Gastroesophageal sphincter (tissue), 3 donors: ENCODE measurements around the gene NAGPA.

Experiments
- EP300 ChIP-seq: sonication (generic); formaldehyde crosslinking; IDR thresholded peaks from one replicate; pipeline ENCODE4 v1.6.1; 2017; ENCODE audit warnings: antibody characterized with exemption, mild to moderate bottlenecking
- POLR2A ChIP-seq, 2 donors: fragments of 450-650 bp; IDR thresholded peaks; one replicate each; pipeline ENCODE4 v1.6.1; 2017; ENCODE audit warnings: antibody characterized with exemption in 2 of 2, mild to moderate bottlenecking in 2 of 2, moderate library complexity in 1 of 2
- TF ChIP-seq, protein P1 (sequence below), 4 experiments: fragments of 200-600 bp in 2 of 4; fragments of 450-650 bp in 2 of 4; sonication (generic) in 1 of 4; IDR thresholded peaks; one replicate each; pipeline ENCODE4 v1.5.1; 2017 to 2019; ENCODE audit warnings: antibody characterized with exemption in 4 of 4, mild to moderate bottlenecking in 2 of 4, moderate library complexity in 2 of 4

DNA sequence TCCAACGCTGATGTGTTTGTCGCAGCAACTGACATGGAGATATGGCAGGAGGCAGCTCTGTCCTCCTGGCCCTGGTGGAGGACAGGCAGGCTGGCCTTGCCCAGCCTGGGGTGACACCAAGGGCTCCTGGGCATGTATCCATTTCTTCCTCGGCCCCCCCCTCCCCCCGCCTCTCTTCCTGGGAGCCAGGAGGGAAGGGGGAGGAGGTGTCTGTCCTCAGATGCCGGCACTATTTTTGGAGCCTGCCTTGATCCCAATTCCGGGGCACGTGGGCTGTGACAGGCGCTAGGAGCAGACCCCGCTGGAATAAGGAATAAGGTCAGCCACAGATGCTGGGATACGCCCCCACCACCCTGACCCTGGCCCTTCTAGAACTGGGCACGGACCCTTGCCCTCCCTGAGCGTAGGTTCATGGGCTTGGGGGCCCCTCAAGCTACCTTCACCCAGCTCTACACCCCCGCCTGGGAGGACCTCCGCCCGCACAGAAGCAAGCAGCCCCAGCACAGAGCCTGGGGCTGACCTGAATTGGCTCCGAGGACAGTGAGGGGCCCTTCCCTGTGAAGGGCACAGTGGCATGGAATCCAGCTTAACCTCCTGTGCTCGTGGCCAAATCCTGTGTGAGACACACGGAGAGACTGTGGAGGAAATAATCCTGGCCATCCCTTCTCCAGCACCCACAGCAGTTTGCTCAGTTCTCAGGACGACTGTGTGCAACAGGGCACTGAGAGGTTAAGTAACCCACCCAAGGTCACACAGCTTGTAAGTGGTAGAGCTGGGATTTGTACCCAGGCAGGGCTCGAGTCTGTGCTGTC, 51.5 kb downstream of the NAGPA start:
- TF ChIP-seq, protein P1, sequence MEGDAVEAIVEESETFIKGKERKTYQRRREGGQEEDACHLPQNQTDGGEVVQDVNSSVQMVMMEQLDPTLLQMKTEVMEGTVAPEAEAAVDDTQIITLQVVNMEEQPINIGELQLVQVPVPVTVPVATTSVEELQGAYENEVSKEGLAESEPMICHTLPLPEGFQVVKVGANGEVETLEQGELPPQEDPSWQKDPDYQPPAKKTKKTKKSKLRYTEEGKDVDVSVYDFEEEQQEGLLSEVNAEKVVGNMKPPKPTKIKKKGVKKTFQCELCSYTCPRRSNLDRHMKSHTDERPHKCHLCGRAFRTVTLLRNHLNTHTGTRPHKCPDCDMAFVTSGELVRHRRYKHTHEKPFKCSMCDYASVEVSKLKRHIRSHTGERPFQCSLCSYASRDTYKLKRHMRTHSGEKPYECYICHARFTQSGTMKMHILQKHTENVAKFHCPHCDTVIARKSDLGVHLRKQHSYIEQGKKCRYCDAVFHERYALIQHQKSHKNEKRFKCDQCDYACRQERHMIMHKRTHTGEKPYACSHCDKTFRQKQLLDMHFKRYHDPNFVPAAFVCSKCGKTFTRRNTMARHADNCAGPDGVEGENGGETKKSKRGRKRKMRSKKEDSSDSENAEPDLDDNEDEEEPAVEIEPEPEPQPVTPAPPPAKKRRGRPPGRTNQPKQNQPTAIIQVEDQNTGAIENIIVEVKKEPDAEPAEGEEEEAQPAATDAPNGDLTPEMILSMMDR (IDR thresholded peaks at IDR 0.05), result no peak
- TF ChIP-seq POLR2A (IDR thresholded peaks at IDR 0.05), result no peak
- TF ChIP-seq EP300, result no peak
